ENCODE results near the gene ZBTB39. TPM values are rescaled to one million over a fixed set of nuclear protein-coding genes. Genes with fewer than 3 reads are reported as not detected.
"Not testable (repeated sequence)": the region's sequence is repeated elsewhere in the genome, so short reads cannot be mapped to it uniquely, and the experiment has no call there.

The ZBTB39 gene
- total RNA-seq, 1 experiment from 2014 or later = 4.7 TPM

DNA sequence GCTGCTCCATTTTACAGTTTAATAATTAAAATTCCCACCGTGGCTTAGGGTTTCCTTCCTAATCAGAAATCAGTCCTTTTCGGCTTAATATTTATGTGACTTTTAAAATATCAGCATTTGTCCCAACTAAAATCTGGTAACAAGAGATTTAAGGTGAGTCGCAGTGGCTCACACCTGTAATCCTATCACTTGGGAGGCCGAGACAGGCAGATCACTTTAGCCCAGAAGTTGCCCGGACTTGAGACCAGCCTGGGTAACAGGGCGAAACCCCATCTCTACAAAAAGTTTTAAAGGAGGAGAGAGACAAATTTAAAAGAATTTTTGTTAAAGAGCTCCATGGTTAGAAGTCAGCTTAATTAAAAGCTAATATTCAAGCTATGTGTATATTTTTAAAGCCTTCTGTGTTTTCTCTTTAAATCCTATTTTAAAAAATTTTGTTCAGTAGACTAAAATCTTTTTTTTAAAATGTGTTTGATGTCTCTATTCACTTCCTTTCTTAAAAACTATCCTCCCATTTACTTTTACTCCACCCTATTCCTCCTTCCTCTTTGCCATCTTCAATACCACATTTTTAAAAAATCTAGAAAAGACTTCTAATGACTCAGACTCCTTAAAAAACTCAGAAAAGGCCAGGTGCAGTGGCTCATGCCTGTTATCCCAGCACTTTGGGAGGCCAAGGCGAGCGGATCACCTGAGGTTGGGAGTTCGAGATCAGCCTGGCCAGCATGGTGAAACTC, 13.8 kb upstream of the ZBTB39 start:
- Histone ChIP-seq H3K27me3 (replicated peaks) (0 out of 2 replicates have a peak, but pooled peaks cover 3% of the 10 kb centered on the region), H3K9me3 (replicated peaks) (no peaks in the 10 kb centered on the region), H3K4me1 (replicated peaks) (no peaks in the 10 kb centered on the region), H3K36me3 (no peaks in the 10 kb centered on the region), H3K4me3 (no peak overlapping the region), H3K27ac (no peak overlapping the region)
- DNase-seq (ENCODE audit: low read depth in 1 of 2, low spot score in 2 of 2) = no peak

DNA sequence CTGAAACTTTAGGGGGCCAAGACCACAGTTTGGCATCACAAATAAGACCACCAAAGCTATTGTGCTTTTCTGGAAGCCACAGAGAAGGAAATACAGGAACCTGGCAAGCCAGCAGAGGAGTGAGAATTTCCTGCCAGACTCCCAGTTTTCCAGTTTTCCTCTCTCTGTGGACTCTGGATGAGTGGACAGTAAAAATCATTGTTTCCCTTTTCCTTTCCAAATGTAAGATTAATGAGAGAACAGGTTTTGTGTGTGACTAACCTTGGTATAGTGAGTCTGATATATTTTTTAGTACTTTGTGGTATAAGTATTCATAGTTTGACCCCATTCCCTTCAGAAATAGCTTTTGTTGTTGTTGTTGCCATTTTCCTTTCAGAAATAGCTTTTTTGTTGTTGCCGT, 12.6 kb upstream of the ZBTB39 start:
- DNase-seq (ENCODE audit: low read depth in 1 of 2, low spot score in 2 of 2) = no peak
- no peaks in the 10 kb centered on the region for H3K36me3 ChIP-seq
- H3K4me3 ChIP-seq = no peak overlapping the region
- H3K9me3 ChIP-seq (replicated peaks) = no peaks in the 10 kb centered on the region
- no peak overlapping the region for H3K27ac ChIP-seq
- H3K4me1 ChIP-seq (replicated peaks) = no peaks in the 10 kb centered on the region
- 0 out of 2 replicates have a peak, but pooled peaks cover 6% of the 10 kb centered on the region for H3K27me3 ChIP-seq (replicated peaks)

DNA sequence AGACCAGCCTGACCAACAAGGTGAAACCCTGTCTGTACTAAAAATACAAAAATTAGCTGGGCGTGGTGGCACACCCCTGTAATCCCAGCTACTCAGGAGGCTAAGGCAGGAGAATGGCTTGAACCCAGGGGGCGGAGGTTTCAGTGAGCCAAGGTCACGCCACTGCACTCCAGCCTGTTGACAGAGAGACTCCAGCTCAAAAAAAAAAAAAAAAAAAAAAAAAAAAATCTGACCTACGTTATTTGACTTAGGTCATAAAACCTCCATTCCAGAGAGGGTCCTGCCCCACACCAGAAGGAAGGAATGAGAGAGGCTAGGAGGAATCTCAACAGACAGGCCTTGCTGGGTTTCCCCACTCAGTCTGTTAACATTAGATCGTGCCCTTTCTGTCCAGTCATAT, 12.0 kb upstream of the ZBTB39 start:
- not testable (repeated sequence) for H3K4me1 ChIP-seq (replicated peaks); H3K27me3 ChIP-seq (replicated peaks); DNase-seq (ENCODE audit: low read depth in 1 of 2, low spot score in 2 of 2); H3K27ac ChIP-seq; H3K4me3 ChIP-seq; H3K36me3 ChIP-seq; H3K9me3 ChIP-seq (replicated peaks)

DNA sequence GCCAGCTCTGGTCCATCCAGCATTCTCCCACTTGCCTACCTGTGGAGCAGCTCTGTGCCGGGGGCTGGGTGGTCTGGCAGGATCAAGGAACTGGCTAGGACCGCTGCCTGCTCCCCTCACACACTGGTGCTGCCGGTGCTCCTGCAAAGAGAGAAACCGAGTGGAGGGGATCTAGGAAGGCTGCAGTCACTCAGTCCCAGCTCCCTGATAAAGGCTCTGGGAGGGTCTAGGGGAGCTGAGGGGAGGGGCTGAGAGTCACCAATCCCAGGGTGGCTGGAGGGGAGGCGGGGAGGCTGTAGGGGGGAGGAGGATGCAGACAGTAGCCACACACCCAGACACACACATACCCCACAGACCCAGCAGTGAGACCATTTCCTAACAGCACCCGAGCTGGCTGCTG, 10.0 kb upstream of the ZBTB39 start, which contains the start of gene TAC3:
TSS of gene TAC3 (minus strand) at position 182 of the 400 bp plus-strand sequence. CDS start 732 bp downstream, outside the sequence.
- Histone ChIP-seq H3K4me1 (replicated peaks) (no peaks in the 10 kb centered on the region), H3K36me3 (no peaks in the 10 kb centered on the region), H3K27me3 (replicated peaks) (0 out of 2 replicates have a peak, but pooled peaks cover 6% of the 10 kb centered on the region), H3K27ac (no peak within 1 kb of the TSS), H3K4me3 (no peak within 1 kb of the TSS), H3K9me3 (replicated peaks) (no peaks in the 10 kb centered on the region)
- DNase-seq (ENCODE audit: low read depth in 1 of 2, low spot score in 2 of 2) = no peak

DNA sequence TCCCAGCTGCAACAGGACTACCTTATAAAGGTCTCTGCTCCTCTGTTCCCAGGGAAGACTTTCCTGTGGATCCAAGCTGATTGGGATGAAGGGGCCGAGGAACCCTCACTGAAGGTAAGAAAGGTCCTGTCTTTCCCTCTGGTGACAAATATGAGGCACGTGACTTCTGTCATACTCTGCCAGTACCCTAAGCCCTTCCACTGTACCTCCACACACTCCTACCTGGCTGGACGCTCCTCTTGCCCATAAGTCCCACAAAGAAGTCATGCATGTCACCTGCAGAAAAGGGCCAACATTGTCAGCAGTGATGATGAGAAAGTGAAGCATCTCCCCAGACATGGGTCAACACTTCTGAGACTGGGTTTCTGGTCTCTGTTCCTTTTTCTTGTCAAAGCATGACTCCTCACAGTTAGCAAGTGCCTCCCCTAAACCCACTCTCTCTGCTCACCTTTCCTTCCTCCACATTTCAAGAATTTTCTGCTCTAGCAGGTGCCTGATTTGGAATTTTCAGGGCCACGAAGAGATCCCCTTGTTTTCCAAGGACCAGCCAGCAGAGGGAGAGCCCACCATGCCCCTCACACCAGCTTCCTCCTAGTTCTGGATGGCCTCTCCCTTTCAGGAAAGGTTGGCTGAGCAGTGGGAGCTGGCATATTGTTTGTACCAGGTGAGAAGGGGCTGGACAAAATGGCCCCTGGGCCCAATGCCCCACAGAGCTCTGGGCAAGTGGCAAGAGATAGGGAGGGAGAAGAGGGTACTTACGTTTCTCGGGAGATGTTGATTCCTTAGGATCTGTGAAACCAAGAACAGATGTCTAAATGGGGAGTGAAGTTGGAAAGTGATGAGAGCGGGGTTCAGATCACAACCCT, 6.5 kb upstream of the ZBTB39 start:
- DNase-seq (ENCODE audit: low read depth in 1 of 2, low spot score in 2 of 2) = no peak
- H3K4me3 ChIP-seq = no peak overlapping the region
- H3K27ac ChIP-seq = no peak overlapping the region

DNA sequence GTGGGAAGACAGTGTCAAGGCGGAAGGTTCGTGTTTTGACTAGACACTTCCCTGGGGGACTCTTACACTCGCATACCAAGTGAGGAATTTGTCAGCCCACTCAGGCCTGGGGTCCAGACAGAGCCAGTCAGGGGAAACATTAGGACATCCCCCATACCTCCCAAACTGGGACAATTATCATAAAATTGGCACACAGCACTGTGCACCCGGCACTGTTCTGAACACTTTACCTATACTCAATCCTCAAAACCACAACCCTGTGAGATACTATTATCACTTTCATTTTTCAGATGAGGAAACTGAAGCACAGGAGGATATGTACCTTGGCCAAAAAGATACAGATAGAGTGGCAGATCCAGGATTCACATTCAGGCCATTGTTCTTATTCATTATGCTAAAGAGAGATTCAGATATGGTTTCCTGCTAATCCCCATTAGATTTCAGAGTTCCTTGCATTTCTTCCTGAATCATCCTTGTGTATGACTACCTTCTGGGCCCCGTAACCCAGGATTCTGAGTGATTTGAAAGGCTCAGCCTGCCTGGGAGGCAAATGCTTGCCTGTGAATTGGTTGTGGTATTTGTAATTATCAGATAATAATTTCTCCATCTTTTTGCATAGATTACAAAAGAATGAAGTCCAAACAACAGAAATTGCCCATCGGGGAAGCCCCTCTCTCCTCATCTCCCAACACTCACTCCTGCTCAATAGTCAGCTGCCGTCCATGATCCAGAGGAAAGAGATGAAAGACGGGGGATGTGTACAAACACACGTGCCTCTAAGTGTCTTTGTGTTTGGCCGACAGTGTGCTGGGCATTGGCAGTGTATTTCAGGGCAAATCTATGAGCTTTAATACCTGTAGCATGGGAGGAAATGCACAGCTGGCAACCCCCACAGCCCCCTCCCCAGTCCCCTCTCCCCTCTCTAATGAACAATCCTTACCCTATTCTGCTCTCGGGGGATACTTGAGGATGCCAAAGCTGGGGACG, 5.4 kb upstream of the ZBTB39 start:
- DNase-seq (ENCODE audit: low read depth in 1 of 2, low spot score in 2 of 2) = no peak
- H3K27me3 ChIP-seq (replicated peaks) = 0 out of 2 replicates have a peak, but pooled peaks cover 6% of the 10 kb centered on the region
- no peaks in the 10 kb centered on the region for H3K36me3 ChIP-seq

More for the DNA sequence above, 6.5 kb upstream of the ZBTB39 start:
- H3K4me1 ChIP-seq (replicated peaks) = peaks cover 15% of the 10 kb centered on the region
- no peaks in the 10 kb centered on the region for H3K36me3 ChIP-seq
- no peaks in the 10 kb centered on the region for H3K9me3 ChIP-seq (replicated peaks)
- H3K27me3 ChIP-seq (replicated peaks) = 0 out of 2 replicates have a peak, but pooled peaks cover 6% of the 10 kb centered on the region

GRCh38 chr12:57010627-57011247, 4.4 kb upstream of the ZBTB39 start:
- no peaks in the 10 kb centered on the region for H3K36me3 ChIP-seq
- H3K9me3 ChIP-seq (replicated peaks) = no peaks in the 10 kb centered on the region
- 0 out of 2 replicates have a peak, but pooled peaks cover 6% of the 10 kb centered on the region for H3K27me3 ChIP-seq (replicated peaks)
- H3K27ac ChIP-seq = no peak overlapping the region
- no peak overlapping the region for H3K4me3 ChIP-seq
- H3K4me1 ChIP-seq (replicated peaks) = peaks cover 19% of the 10 kb centered on the region
- no peak for DNase-seq (ENCODE audit: low read depth in 1 of 2, low spot score in 2 of 2)

More for the DNA sequence above, 5.4 kb upstream of the ZBTB39 start:
- Histone ChIP-seq H3K27ac (no peak overlapping the region), H3K9me3 (replicated peaks) (no peaks in the 10 kb centered on the region), H3K4me1 (replicated peaks) (peaks cover 17% of the 10 kb centered on the region), H3K4me3 (no peak overlapping the region)

- H3K9me3 ChIP-seq (replicated peaks) = no peaks in the 10 kb centered on the region
- no peak overlapping the region for H3K4me3 ChIP-seq
- H3K36me3 ChIP-seq = no peaks in the 10 kb centered on the region
- H3K27me3 ChIP-seq (replicated peaks) = 0 out of 2 replicates have a peak, but pooled peaks cover 2% of the 10 kb centered on the region
- H3K27ac ChIP-seq = no peak overlapping the region
- peaks cover 23% of the 10 kb centered on the region for H3K4me1 ChIP-seq (replicated peaks)
- no peak for DNase-seq (ENCODE audit: low read depth in 1 of 2, low spot score in 2 of 2)
Observed at GRCh38 chr12:57009949-57010626, 3.7 kb upstream of the ZBTB39 start.

DNA sequence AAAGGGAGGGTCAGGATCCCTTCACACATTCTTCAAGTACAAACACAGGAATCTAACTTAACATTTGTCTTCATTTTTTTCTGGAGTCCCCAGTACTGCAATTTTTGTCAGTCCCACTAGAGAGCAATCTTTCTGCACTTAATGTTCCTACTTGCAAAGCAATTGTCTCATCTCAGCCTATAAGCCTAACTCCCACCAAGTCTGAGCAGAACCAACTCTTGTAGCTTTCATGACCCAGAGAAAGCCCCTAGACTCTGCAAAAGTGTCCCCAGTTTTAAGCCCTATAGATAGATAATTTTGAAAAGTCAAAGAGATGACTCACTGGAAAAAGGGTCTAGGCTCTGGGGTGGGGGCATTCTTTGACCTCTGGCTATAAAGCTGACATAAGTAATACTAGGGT, 1.8 kb upstream of the ZBTB39 start:
- Histone ChIP-seq H3K36me3 (peaks cover 16% of the 10 kb centered on the region), H3K27me3 (replicated peaks) (no peaks in the 10 kb centered on the region), H3K27ac (peak overlapping the region; percentile 19; the same call in 1 of the 2 replicates), H3K9me3 (replicated peaks) (no peaks in the 10 kb centered on the region), H3K4me3 (no peak overlapping the region), H3K4me1 (replicated peaks) (peaks cover 23% of the 10 kb centered on the region)
- DNase-seq (ENCODE audit: low read depth in 1 of 2, low spot score in 2 of 2) = peak in 1 of 2 experiments; percentile 51

GRCh38 chr12:57006809-57007475, 596 bp upstream of the ZBTB39 start:
- no peak for DNase-seq (ENCODE audit: low read depth in 1 of 2, low spot score in 2 of 2)
- Histone ChIP-seq H3K9me3 (replicated peaks) (no peaks in the 10 kb centered on the region), H3K4me3 (peak overlapping the region; percentile 90), H3K27me3 (replicated peaks) (no peaks in the 10 kb centered on the region), H3K36me3 (peaks cover 29% of the 10 kb centered on the region), H3K4me1 (replicated peaks) (peaks cover 23% of the 10 kb centered on the region), H3K27ac (no peak overlapping the region)

- Histone ChIP-seq H3K36me3 (peaks cover 52% of the 10 kb centered on the region), H3K9me3 (replicated peaks) (0 out of 2 replicates have a peak, but pooled peaks cover 5% of the 10 kb centered on the region), H3K27ac (no peak overlapping the region), H3K27me3 (replicated peaks) (no peaks in the 10 kb centered on the region), H3K4me1 (replicated peaks) (peaks cover 23% of the 10 kb centered on the region), H3K4me3 (no peak overlapping the region)
- DNase-seq (ENCODE audit: low read depth in 1 of 2, low spot score in 2 of 2) = no peak
Observed at GRCh38 chr12:57004651-57005050, 1.7 kb downstream of the ZBTB39 start.

DNA sequence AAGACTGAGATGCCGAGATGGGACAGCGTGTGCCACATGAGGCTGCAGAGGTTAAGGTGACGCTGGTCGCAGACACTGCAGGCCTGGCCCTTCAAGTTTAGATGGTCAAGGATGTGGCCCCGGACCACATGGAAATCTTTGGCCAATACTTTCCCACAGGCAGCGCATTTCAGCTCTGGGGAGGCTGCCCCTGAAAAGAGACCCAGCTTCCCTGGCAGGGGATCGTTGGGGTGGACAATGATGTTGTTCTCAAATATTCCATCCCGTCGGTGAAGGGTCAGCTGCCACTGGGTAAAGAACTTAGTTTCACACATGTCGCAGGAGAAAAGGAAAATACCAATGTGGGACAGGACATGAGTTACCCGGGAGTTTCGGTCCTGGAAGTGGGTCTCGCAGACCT, 3.0 kb downstream of the ZBTB39 start:
- Histone ChIP-seq H3K9me3 (replicated peaks) (0 out of 2 replicates have a peak, but pooled peaks cover 5% of the 10 kb centered on the region), H3K27me3 (replicated peaks) (no peaks in the 10 kb centered on the region), H3K4me1 (replicated peaks) (peaks cover 12% of the 10 kb centered on the region), H3K36me3 (peaks cover 58% of the 10 kb centered on the region), H3K27ac (no peak overlapping the region), H3K4me3 (no peak overlapping the region)
- no peak for DNase-seq (ENCODE audit: low read depth in 1 of 2, low spot score in 2 of 2)

All from SJSA1 (cell line).